Fibroblast of mammary gland (primary cell): ENCODE data around the gene RNF112.
A peak's percentile ranks its signal among the peaks of the same experiment; 100 is the strongest.

Experiments used
- DNase-seq: peaks from one replicate; pipeline ENCODE4 v3.0.0-alpha.2; 2010; ENCODE audit warnings: low read depth
- H3K4me3 ChIP-seq: 2 replicates; pipeline ENCODE4 v1.5.1; 2011; ENCODE audit warnings: low read depth, mild to moderate bottlenecking, low read length, moderate library complexity; ENCODE audit not compliant: control insufficient read depth
- CTCF ChIP-seq: conservative IDR thresholded peaks from 2 replicates; pipeline ENCODE4 v1.5.1; 2011; ENCODE audit warnings: low read depth, low read length, inconsistent platforms; ENCODE audit not compliant: control insufficient read depth, insufficient read depth

The RNF112 gene

GRCh38 chr17:19369846-19370492 is 41.1 kb upstream of the RNF112 start:
- no peak overlapping the region for H3K4me3 ChIP-seq
- no peak for TF ChIP-seq CTCF
- no peak for DNase-seq

- TF ChIP-seq CTCF, result no peak
- peak; percentile 21 for DNase-seq
- H3K4me3 ChIP-seq, result no peak overlapping the region
Measured at GRCh38 chr17:19370493-19370960, 40.5 kb upstream of the RNF112 start.

- DNase-seq, result no peak
- TF ChIP-seq CTCF, result no peak
- no peak overlapping the region for H3K4me3 ChIP-seq
Measured at GRCh38 chr17:19371259-19372010, 39.6 kb upstream of the RNF112 start.

GRCh38 chr17:19372011-19372370 is 39.0 kb upstream of the RNF112 start:
- no peak overlapping the region for H3K4me3 ChIP-seq
- no peak for TF ChIP-seq CTCF
- DNase-seq, result no peak

GRCh38 chr17:19372439-19372838 is 38.6 kb upstream of the RNF112 start:
- no peak for DNase-seq
- H3K4me3 ChIP-seq, result no peak overlapping the region
- no peak for TF ChIP-seq CTCF

- H3K4me3 ChIP-seq, result no peak overlapping the region
- DNase-seq, result no peak
- TF ChIP-seq CTCF, result no peak
Measured at GRCh38 chr17:19372866-19373504, 38.0 kb upstream of the RNF112 start.
